OCI-LY7 (cell line): Measurements from ENCODE around the gene BCL7A.

Source experiments
- CTCF ChIP-seq: fragments of 200-600 bp; sonication (generic); conservative IDR thresholded peaks from 2 replicates; pipeline ENCODE4 v1.5.1; 2014; ENCODE audit warnings: mild to moderate bottlenecking, antibody characterized with exemption, low read length, moderate library complexity, mixed read lengths
- EZH2phosphoT487 ChIP-seq: fragments of 200-600 bp; sonication (generic); IDR thresholded peaks from 2 replicates; pipeline ENCODE4 v1.6.1; 2018; ENCODE audit warnings: low read depth, borderline replicate concordance, mild to moderate bottlenecking, mixed run types, antibody characterized with exemption, low read length, moderate library complexity, mixed read lengths

- TF ChIP-seq CTCF (no peak), EZH2phosphoT487 (no peak)
Observed at GRCh38 chr12:122100568-122100967, 78.9 kb downstream of the BCL7A start.
